ENCODE measurements around the gene NT5DC1.
"Not testable (repeated sequence)": the region's sequence is repeated elsewhere in the genome, so short reads cannot be mapped to it uniquely, and the experiment has no call there.

Gene NT5DC1

DNA sequence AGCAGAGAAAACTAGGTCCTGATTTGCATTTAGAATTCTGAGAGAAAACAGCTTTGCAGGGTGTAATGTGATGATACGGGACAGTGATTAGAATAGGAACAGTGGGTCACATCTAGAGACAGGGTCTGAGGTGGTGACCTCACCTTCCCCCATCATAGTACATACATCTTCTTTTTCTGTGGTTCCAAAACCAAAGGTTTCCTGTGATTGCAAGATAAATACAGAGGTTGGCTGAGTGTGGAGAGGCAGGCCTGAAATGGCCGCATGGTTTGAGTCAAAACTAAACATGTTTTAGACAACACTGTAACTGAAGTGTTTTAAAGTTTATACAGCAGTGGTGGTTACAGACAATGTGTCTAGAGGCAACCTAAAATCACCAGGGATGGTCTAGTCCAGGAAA lies 10.4 kb upstream of the NT5DC1 start:
- no peak for DNase-seq (ENCODE audit: low read depth)

DNA sequence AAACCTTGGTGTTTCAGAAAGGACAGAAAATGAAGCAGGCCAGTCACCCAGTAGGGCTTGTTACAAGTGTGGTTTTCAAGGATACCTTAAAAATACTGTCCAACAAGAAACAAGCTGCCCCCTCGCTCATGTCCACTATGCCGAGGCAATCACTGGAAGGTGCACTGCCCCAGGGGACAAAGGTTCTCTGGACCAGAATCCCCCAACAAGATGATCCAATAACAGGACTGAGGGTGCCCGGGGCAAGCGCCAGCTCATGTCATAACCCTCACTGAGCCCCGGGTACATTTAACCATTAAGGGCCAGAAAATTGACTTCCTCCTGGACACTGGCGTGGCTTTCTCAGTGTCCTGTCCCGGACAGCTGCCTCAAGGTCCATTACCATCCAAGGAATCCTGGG lies 6.6 kb upstream of the NT5DC1 start:
- DNase-seq (ENCODE audit: low read depth) = no peak

DNA sequence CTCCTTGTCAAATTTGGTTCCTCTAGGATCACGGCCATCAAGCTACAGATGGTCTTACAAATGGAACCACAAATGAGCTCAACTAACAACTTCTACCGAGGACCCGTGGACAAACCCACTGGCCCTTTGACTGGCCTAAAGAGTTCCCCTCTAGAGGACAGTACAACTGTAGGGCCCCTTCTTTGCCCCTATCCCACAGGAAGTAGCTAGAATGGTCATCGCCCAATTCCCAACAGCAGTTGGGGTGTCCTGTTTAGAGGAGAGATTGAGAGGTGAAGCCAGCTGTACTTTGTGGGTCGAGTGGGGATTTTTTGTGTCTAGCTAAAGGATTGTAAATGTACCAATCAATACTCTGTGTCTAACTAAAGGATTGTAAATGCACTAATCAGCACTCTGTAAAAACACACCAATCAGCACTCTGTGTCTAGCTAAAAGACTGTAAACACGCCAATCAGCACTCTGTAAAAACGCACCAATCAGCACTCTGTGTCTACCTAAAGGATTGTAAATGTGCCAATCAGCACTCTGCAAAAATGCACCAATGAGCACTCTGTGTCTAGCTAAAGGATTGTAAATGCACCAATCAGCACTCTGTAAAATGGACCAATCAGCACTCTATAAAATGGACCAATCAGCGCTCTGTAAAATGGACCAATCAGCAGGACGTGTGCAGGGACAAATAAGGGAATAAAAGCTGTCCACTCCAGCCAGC lies 4.4 kb upstream of the NT5DC1 start:
- DNase-seq (ENCODE audit: low read depth) = not testable (repeated sequence)

DNA sequence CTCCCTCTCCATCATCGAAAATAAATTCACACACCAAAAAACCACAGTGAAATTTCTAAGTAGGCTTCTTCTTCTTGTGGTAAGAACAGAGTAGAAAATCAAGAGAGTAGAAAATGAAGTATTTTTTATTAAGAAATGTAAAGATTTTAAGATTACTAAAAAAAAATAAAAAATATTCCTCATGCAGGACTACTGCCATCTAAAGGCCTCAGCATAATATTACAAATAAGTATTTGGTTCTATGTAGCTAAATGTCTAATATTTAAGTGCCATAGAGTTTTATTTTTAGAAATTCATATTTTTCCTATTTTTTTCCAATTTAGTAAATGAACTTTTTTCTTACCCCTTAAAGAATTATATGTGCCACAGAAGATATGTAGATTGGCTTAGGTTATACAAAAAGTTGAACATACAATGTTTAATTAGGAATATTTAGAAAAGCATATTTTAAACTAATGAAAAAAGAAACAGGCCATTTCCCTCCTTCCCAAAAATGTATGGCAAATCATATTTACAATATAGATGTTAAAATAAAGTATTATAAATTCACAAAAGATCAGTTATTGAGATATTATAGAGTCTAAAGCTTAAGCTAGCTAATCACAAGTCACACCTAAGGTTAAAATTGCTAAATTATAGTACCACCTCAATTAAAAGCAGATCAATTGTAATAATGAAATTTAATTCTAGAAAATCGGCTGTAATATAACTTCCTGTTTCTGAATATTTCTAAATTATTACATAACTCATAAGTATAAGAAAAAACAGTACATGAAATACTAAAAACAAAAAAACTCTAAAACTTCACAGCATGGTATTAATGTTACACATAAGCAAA lies 3.5 kb upstream of the NT5DC1 start:
- no peak for DNase-seq (ENCODE audit: low read depth)

DNA sequence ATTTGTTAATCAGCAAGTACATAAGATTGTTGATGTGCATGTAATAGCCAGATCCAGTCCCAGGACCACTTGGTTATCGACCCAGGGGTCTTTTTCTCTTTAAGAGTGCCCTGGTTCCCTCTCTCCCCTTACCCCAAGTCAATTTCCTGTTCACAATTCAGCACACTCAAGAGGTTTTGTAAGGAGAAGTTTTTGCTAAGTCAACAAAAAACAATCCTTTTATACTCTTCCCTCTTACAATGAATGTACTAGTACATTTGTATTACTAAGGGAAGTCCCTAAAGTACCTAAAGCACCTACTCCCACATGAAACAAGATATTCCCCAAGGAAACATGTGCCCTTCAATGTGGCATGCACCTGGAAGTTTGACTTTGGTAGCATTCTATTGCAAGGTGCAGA lies 1.6 kb upstream of the NT5DC1 start:
- DNase-seq (ENCODE audit: low read depth) = no peak

DNA sequence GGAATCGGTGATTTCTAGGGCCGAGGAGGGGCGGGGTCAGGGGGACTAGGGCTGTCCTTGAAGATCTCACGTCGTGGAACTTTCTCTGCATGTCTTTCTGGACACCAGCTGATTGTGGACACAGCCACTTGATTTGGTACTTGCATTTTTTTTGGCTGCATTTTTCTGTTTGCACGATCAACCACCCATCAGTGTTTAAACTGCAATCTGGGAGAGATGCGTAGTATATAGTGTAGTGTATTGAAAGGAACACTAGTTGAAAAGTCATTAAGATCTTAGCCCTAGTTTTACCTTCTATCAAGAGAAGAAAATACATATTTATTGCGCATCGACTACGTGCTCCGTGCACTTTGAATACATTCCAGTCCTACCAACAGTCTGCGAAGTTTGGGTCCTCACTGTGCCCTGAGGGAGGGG lies 657 bp downstream of the NT5DC1 start:
- no peak for DNase-seq (ENCODE audit: low read depth)

DNA sequence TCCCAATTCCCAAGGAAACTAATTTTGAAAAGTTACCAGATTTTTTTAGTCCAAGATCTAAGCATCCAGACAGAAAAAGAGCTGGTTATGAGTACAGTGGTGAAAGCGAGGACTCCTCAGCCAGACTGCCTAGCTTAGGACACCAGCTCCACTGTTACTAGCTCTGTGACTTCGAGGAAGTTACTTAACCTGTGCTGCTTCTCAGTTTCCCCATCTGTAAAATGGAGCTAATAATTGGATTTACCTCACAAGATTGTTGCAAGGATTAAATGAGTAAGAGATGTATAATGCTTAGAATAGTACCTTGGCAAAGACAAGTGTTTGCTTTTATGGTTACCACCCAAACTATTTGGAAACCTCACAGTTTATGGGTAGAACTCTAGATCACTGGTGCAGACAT lies 1.1 kb downstream of the NT5DC1 start:
- DNase-seq (ENCODE audit: low read depth) = no peak

DNA sequence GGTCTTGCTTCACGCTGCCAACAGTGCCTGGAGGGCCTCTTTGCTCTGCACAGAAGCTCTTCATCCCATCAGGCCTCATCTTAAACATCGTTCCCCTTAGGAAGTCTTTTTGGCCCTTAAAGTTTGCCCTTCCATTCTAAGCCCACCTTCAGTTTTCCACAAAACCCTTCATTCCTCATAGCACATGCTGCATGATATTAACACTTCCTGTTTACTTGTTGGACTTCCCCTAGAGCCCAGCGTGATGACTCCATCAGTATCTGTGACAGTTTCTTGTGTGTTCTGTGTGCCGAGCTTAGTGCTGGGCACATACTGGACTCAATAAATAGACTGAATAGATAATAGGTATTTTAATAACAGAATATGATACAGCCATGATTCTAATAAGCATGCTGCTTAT lies 2.2 kb downstream of the NT5DC1 start:
- no peak for DNase-seq (ENCODE audit: low read depth)

DNA sequence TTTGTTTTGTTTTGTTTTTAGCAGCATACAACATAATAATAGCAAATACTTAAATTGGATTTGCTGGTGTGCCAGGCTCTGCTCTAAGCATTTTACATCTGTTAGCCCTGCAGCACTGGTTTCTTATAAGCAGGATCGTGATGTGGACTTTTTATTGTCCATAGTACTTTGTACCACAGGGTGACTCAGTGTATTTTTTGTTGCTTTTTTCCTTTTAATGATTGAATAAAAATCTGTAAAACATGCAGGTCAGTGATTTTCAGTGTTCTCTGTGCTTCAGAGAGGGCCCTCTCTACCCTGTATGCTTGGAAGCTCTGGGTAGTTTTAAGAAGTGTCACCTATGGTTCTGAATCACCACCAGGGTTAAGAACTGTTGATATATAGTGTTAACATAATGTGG lies 4.0 kb downstream of the NT5DC1 start:
- no peak for DNase-seq (ENCODE audit: low read depth)

DNA sequence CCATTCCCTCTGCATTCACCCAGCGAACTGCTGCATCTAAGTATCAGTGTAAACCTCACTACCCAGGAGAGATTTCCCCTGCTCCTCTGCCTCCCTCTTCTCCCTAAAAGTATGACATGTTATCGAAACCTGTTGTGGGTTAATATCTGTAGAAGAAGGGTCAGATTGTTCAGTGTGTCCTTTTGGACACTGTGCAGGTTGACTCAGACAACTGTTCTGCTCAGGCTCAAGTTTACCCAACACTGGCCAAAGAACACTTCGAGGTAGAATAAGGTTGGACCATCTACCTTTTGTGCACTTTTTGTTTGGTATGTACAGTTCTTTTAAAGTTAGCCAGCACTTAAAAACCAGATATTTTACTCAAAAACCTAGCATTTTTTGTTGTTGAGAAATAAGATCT lies 4.6 kb downstream of the NT5DC1 start:
- no peak for DNase-seq (ENCODE audit: low read depth)

DNA sequence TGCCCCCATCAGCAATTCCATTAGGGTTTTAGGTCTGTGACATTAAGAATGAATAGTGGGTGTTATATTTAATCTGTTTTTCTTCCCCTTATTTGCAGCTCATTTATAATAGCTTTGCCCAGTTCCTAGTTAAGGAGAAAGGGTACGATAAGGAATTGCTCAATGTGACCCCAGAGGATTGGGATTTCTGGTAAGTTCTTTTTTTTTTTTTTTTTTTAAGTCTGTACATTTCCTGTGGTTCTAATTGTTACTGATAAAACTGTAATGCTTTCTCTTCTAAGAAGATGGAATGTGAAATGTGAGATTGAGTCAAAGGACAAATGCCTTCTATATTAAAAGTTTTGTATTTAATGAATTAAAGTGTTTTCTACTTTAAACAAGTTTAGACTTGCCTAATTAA lies 5.5 kb downstream of the NT5DC1 start:
- no peak for DNase-seq (ENCODE audit: low read depth)

DNA sequence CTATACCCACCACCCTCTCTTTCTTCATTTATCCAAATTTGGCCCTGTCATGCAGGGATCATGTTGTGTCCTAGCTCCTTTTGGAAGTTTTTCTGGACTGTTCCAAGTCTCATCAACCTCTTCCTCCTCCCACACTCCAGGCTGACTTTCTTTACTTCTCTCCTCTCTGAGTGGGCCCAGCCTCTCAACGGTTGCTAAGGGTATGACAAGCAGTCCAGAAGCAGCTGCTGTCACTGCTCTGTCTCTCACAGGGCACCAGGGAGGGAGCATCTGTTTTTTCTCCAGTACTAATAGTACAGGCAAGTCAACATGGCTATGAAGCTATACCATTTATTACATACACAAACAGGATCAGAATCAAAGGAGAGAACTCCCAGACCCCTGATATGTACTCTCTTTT lies 8.2 kb downstream of the NT5DC1 start:
- DNase-seq (ENCODE audit: low read depth) = no peak

DNA sequence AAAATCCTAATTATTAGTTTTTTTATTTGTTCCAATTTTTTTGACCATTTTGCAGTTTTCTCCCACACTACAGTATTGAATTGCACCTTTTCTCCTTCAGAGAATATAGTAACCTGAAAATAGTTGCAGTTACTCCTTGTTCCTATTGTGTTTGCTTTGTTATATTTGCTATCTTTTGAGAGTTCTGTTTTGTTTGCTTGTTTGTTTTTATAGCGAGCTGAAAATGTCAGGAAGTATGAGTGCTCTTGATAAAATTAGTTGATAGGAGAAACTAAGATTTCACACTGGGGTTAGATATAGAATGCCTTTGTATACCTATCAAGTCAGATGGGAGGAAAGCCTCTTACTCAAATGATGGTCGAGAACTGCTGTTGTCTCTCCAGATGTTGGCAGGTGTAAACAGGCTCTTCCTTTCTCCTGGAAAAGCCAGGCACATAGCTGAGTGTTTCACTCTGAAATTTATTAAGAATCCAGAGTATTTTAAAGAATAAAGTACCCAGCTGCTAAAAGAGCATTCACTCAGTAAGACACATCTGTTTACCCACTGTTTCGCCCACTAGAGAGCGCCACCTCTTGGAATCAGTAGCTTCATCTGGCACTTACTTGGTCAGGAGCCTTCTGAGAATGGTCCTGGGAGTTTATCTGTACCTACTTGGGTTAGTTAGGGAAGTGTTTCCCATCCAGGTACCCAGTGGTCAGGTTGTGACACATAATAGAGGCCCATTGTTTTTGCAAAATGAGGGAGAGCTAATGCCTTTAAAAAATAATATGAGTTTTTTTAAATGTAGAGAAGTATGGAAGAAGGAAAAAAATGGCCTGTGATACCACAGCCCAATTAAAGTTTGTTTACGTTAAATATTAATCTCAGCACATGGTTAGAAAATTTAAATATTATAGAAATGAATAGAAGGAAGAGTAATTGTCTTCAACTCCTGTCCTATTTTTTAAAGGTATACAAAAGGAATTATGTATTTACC lies 11.2 kb downstream of the NT5DC1 start:
- DNase-seq (ENCODE audit: low read depth) = no peak

DNA sequence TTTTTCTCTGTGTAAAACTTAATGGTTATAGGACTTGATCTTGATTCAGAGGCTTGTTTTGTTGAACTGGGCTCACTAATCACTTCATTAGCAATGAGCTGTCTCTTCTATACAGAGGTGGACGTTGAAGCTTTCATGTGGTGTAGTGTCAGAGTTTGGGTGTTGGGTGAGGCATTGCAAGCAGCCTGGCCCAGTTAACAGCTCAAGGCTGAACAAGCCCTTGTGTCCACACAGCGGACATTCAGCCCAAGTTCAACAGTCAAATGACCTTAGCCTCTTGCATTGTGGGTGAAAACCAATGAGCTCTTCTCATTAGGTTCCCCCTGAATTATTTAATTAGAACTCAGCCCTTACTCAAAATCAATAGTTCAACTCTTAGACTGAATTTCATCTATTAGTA lies 12.7 kb downstream of the NT5DC1 start:
- no peak for DNase-seq (ENCODE audit: low read depth)

DNA sequence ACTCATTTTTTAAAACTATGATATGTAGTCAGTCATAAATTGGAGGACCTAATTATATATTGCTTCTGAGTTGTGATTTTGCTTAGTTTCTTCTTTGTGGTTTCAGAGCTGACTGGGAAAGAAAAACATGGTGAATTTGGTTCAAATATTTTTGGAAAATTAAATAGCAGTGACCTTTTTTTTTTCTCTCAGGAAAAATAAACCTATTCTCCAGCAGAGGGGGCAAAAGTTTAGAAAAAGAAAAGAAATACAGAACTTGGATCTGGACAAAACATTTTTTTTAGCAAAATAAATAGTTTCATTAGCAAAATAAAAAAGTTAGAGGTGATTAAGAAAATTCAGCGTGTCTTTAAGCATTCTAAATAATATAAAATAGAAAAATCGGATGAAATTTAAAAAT lies 15.1 kb downstream of the NT5DC1 start:
- no peak for DNase-seq (ENCODE audit: low read depth)

DNA sequence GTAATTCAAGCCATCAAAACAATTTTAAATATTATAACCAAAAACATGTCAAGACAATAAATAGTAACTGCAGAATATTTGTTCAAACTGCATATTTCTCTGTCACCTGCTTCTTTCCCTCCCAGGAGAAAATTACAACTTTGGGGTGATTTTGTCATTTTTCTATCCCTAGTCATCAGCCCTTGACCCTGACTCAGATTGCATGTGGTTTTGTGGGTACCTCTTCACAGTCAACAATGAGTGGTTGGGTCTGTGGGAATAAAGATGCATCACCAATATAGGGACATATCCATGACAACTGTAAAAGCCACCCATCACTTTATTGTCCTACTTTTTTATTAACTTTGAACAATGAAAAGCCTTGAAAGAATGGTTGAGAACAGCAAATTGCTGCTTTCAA lies 18.0 kb downstream of the NT5DC1 start:
- DNase-seq (ENCODE audit: low read depth) = no peak

DNA sequence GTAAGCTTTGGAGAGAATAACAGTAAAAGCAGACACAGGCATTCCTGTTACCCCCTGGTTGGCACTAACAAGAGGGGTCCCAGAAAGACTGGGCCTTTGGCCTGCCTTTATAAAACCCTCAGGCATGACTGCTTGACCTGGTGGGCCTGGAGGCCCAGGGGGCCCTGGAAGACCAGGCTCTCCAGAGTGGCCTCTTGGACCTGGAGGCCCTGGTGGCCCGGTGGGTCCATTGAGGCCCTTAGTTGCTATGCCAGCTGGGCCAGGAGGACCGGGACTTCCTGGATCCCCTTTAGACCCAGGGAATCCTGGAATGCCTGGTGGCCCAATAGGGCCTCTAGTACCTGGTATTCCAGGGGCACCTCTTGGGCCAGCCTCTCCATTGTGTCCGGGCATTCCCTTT lies 19.8 kb downstream of the NT5DC1 start:
- no peak for DNase-seq (ENCODE audit: low read depth)

DNA sequence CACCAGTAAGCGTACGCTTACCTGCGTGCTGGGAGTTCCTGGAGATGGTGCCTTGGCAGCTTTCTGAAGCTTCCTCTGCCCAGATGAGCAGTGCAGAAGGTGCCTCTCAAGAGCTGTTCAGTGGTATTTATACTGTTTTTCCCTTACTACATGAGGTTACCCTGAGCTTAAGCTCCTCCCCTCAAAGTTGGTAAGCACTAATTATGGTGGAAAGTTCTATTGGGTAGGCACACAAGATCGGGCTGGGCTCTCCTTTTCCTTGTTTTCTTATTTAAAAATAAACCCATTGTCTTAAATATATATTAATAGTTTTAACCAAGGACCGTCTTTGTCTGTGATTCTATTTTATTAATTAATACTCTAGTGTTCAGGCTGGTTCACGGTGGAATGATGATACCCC lies 25.4 kb downstream of the NT5DC1 start, which contains the start of gene COL10A1:
Gene COL10A1 (minus strand): TSS at position 101 of the 400 bp plus-strand sequence. CDS start 640 bp downstream, outside the sequence.
- DNase-seq (ENCODE audit: low read depth) = no peak

DNA sequence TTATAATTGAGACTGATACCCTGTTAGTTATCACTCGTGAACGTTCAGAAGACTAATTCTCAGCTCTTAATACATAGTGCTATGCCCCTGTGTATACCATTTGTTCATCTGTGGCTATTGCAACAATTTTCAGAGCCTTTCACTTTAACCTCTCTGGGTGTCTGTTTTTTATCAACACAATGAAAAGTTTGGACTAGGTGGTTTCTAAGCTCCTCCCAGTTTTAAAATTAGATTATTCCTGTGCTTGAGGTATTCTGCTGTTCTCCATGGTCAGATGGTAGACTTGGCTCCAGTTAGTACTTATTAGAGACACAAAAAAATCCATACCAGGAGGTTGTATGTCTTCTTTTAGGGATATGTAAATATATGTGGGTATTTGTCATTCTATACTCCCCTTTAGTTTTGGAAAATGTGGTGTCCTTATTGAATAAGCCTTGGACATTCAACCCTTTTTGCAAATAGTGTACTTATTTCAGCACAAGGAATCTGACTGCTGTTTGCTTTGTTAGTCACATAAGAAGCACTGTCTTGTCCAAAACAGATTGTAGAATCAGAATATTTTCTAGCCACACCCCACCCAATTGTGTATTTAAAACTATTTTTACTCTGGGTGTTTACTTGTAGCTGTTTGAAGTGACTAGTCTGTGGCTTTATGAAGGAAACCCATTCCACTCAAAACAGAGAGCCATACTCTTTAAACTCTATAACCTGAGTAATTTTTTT lies 27.3 kb downstream of the NT5DC1 start:
- no peak for DNase-seq (ENCODE audit: low read depth)

DNA sequence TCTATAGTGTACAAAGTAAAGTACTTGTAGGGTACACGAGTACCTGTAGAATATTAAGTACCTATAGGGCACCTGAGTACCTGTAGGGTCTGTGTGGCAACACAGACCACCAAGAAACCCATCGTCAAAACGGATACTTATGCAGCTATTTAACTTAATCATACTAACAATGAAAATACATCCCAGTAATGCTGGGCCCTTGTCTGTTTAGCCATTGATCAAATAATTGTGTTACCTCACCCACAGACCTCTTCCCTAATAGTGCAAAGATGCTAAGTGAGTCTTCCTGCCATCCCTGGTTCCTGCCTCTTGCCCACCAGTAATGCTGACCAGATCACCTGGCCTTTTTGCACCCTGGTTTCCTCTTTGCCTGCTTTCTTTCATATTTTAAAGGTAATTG lies 32.8 kb downstream of the NT5DC1 start:
- DNase-seq (ENCODE audit: low read depth) = no peak

DNA sequence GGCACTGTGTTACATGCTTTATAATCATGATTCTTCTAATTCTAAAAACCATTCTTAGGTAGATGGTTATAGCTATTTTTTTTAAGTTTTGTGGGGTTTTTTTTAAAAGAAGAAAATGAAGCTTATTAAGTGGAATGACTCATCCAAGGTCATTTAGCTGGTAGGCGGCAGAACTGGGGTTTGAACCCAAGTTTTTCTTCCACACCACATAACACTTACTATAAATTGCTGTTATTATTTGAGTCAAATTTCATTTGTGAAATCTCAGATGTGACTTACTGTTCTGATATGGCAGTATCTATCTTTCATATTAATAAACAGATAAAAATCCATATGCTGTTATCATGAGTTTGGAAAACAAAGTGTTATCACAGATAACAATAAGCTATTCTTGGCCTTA lies 35.7 kb downstream of the NT5DC1 start:
- no peak for DNase-seq (ENCODE audit: low read depth)

DNA sequence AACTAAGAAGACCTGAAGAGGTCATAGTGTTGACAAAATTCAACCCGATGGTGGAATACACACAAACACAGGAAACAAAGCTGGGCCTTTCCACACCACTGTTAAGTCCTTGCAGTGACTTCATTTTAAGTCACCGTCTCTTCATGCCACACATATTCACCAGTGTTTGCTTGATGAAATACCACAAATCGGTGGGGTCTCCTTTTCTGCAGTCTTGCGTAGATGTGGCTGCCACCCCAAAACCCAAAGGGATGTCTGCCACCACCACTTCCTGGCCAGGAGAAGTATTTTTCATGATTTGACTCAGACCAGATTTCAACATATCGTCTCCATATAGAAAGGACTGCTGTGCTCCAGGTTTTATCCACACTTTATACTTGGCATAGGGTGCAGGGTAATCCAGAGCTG lies 36.3 kb downstream of the NT5DC1 start:
- DNase-seq (ENCODE audit: low read depth) = no peak

All from activated T-helper 1 cell treated with Interleukin-2 at 50 U/mL for 16 hours (primary cell).